ENCODE results near the gene SPIB.

The SPIB gene

GRCh38 chr19:50392759-50393158 is 26.0 kb upstream of the SPIB start:
- DNase-seq: no peak

DNA sequence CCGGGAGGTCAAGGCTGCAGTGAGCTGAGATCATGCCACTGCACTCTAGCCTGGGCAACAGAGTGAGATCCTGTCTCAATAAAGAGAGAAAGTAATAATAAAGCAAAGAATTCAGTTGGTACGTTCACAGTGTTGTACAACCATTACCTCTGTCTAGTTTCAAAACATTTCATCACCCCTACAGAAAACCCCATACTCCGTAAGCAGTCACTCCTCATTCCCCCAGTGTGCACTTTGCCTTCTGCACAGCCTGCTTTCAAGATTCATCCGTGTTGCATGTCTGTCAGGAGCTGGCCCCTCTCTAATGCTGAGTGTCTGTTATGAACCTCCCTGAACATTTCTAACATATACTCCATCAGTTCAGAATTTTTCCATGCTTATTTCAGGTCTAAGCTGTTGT is 25.1 kb upstream of the SPIB start:
- no peak for DNase-seq

DNA sequence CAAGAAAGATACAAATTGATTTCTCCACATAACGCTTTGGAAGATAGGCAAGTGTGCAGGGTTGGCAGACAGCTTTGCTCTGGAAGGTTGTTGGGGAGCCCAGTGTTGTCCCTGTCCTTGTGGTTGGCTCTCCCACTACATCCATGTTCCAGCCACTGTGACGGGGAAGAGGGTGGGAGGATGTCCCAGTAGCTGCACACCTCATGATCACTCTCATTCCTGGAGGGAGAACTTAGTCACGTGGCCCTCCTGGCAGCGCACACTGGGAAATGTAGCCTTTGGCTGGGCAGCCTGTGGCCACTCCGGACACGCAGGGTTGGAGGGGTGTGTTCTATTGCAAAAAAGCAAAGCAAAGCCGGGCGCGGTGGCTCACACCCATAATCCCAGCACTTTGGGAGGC is 24.7 kb upstream of the SPIB start:
- no peak for DNase-seq

GRCh38 chr19:50398675-50399367 is 19.9 kb upstream of the SPIB start:
- DNase-seq: no peak

GRCh38 chr19:50399368-50399745 is 19.4 kb upstream of the SPIB start:
- no peak for DNase-seq

DNA sequence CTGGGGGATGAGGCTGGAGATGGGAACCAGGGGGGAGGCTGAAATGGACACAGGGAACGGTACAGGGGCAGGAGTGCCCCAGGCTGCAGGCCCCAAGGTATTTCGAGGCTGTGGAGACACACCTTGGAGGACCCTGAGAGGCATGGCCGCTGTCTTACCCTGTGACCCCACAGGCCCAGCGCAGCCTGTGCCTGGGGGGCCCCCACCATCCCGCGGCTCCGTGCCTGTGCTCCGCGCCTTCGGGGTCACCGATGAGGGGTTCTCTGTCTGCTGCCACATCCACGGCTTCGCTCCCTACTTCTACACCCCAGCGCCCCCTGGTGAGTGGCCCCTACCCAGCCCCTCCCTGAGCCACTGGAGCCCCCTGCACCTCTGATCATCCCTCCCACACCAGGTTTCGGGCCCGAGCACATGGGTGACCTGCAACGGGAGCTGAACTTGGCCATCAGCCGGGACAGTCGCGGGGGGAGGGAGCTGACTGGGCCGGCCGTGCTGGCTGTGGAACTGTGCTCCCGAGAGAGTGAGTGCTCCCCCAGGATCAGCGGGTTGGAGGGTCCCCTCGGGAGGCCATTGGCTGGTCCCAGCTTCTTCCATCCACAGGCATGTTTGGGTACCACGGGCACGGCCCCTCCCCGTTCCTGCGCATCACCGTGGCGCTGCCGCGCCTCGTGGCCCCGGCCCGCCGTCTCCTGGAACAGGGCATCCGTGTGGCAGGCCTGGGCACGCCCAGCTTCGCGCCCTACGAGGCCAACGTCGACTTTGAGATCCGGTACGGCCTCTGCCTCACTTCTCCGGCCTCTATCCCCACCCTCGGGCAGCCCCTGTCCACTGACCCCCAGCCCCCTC is 16.9 kb upstream of the SPIB start:
- DNase-seq: no peak

- no peak for DNase-seq
These were observed 16.0 kb upstream of the SPIB start for GRCh38 chr19:50402544-50403301.

- DNase-seq: no peak
These were observed 12.4 kb upstream of the SPIB start for GRCh38 chr19:50406156-50406820.

DNA sequence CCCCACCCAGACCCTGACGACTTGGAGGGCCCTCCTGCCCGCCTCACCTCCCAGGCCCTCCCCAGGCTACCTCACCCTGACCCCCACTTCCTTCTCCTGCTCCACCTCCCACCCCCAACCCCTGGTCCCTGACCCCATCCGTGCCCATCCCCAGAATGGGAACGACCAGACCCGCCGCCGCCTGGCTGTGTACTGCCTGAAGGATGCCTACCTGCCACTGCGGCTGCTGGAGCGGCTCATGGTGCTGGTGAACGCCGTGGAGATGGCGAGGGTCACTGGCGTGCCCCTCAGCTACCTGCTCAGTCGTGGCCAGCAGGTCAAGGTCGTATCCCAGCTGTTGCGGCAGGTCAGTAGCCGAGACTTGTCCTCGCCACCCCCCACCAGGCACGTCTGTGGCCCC is 11.9 kb upstream of the SPIB start:
- DNase-seq: no peak

DNA sequence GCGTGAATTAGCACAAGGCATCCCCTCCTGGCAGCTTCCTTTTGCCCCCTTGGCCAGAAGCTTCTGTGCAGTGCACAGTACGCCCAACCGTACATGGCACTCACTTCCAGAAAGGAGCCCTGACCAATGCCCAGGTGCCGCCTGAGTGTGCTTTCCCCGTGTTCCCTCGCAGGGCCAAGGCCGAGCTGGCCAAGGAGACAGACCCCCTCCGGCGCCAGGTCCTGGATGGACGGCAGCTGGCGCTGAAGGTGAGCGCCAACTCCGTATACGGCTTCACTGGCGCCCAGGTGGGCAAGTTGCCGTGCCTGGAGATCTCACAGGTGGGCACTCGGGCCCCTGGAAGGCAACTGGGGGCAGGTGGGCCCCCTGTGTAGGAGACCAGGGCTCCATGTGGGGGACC is 9.4 kb upstream of the SPIB start:
- no peak for DNase-seq

DNA sequence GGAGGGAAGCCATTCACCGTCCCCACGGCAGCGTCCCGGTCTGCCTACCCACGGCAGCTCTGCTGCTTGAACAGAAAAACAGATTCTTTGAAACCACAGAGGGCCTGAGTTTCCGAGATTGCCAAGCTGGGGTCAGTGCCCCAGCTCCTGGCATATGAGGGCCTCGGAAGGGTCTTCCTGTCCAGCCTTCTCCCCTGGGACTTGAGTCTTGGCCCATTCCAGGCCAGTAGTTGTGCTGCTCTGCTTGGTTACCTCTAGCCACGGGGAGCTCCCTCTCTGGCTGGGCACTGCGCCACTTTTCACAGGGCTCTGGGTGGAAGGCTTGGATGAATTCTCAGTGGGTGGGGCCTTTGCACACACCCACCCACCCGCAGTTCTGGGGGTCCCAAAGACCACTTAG is 8.6 kb upstream of the SPIB start:
- no peak for DNase-seq

DNA sequence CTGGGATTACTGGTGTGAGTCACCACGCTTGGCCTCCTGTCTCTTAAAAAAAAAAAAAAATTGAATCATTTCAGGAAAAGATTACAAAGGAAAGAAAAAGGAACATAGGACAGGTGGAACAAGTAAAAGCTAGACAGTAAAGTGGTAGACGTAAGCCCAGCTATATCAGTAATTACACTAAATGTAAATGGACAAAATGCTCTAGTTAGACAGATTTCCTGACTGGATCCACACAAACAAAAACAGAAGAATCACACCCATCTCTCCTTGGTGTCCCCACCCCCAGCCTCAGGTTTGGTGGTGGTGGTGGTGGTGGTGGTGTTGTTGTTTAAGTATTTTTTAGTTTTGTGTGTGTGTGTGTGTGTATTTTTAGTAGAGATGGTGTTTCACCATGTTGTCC is 6.3 kb upstream of the SPIB start:
- no peak for DNase-seq

DNA sequence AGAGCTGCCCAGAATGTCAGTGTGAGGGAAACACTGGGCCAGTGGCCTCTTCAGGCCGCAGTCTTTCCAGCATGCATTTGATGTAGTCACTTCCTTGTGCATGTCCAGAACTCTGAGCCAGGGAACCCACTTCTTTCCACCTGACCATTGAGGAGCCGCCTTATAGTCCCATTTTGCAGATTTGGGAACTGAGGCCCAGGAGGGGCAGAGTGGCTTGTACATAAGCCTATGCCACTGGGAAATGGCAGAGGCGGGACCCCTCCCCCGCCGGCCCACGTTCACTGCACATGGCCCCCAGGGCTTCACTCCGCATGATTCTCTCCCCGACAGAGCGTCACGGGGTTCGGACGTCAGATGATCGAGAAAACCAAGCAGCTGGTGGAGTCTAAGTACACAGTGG is 5.6 kb upstream of the SPIB start:
- no peak for DNase-seq

- no peak for DNase-seq
These were observed 5.2 kb upstream of the SPIB start for GRCh38 chr19:50413531-50413930.

DNA sequence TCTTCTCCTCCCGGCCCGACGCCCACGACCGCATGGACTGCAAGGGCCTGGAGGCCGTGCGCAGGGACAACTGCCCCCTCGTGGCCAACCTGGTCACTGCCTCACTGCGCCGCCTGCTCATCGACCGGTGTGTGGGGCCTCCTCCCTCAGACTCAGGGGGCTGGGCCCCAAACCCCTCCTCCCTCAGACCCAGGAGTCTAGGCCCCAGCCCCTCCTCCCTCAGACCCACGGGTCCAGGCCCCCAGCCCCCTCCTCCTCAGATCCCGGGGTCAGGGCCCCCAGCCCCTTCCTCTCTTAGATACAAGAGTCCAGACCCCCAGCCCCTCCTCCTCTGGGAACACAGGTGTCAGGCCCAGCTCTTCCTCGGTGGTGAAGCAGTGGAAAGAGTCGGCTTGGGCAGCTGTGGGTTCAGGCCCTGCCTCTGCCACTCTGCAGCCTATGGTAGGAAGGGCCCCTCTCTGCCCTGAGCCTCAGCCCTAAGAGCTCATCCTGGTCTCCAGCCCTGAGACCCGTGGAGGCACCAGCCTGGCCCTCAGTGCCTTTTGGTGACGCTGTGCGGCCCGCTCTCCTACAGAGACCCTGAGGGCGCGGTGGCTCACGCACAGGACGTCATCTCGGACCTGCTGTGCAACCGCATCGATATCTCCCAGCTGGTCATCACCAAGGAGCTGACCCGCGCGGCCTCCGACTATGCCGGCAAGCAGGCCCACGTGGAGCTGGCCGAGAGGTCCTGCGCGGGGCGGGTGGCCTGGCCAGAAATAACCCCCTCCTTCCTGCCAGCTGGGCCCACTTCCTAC is 3.7 kb upstream of the SPIB start:
- peak; percentile 51 for DNase-seq

- DNase-seq: no peak
These were observed 3.1 kb upstream of the SPIB start for GRCh38 chr19:50415661-50416033.

GRCh38 chr19:50416034-50416977 is 2.4 kb upstream of the SPIB start:
- DNase-seq: no peak

DNA sequence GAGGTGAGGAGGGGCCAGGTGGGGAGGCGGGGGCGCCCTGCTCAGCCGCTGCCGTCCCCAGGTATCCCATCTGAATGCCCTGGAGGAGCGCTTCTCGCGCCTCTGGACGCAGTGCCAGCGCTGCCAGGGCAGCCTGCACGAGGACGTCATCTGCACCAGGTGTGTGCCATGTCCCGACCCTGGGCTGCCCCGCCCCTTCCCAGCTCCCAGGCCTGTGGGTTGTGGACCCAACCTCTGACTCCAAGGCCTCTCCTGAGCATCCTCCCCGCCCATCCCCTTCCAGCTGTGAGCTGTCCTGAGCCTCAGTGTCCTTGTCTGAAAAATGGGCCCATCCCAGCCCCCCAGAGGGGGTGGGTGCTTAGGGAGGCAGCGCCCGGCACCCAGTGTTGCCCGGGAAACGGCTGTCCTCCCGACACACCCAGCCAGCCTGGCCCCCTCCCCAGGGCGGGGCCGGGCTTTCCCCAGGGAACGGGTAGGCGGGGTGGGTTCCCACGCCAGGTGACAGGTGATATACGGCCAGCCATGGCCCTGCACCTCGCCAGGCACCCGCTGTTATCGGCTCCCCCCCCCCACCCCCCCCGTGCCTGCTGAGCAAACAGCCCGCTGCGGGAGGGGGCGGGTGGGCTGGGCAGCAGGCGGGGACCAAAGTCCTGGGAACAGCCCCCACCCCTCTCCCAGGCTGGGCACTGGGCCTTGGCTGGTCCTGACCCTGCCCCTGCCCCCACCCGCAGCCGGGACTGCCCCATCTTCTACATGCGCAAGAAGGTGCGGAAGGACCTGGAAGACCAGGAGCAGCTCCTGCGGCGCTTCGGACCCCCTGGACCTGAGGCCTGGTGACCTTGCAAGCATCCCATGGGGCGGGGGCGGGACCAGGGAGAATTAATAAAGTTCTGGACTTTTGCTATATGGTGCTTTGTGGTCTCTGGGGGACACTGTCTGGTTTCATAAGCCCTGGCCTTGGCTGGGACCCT is 1.3 kb upstream of the SPIB start:
- DNase-seq: no peak

DNA sequence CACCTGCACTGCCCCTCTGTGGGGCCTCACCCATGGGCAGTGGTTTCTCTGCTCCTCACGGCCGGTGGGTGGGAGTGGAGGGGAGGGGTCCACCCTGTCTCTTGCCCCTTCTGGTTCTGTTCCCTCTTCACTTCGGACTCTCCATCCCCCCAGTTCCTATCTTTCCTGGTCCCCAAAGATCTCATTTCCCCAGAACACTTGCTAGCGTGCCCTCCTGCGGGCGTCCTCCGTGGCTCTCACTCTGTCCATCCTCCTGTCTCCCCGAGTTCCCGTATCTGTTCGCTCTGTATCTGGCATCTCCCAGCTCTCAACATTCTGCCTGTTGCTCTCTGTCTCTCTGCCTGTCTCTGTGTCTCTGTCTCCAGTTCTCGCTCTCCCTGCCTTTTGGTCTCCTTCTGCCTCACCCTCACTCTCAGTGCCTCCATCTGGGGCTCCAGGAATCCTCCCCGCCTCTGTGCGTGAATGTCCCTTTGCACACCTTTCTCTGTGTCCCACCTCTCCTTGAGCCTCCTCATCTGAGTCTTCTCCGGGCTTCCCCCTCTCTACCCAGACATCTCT is 363 bp downstream of the SPIB start:
- no peak for DNase-seq

DNA sequence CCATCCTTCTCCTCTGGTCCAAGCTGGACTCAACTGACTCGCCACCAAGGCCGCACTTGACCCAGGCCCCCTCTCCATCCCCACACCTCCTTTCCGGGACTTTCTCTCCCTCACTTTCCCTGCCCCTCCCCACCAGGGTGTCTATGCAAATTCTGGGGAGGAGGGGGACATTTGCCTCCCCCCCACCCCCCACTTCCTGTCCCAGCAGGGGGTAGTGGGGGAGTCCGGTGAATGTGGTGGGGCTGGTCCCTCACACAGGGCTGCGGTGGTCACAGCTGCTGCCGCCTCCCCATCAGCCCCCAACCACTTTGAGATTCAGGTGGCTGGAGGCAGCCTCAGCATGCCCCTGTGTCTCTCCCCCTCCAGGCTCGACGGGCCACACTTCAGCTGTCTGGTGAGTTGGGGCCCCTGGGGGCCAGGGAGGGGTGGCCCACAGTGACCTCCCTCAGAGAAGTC is 870 bp downstream of the SPIB start:
- DNase-seq: no peak

Measured in central memory CD4-positive, alpha-beta T cell (primary cell).